RWPE1 (cell line): ENCODE measurements around the gene GSDME.

Experiments used
- CTCF ChIA-PET: fragments of 350-600 bp; sonication (Branson Sonifier 250); formaldehyde crosslinking; extraction: SDS; loops from one replicate; lab custom pipeline; 2021; lab: Yijun Ruan, JAX
- POLR2A ChIA-PET: fragments of 400-600 bp; formaldehyde crosslinking; extraction: SDS; loops from one replicate; lab custom pipeline; 2020; ENCODE audit warnings: antibody characterized with exemption; ENCODE audit not compliant: low non-redundant PET; lab: Yijun Ruan, JAX
- DNase-seq: peaks from one replicate; pipeline ENCODE4 v3.0.0; 2012; ENCODE audit warnings: low spot score
- H3K27ac ChIP-seq: fragments of 450-650 bp; 2 replicates; pipeline ENCODE4 v1.5.1; 2017
- CTCF ChIP-seq: fragments of 450-650 bp; conservative IDR thresholded peaks from 2 replicates; pipeline ENCODE4 v1.5.1; 2017; ENCODE audit warnings: low read depth, mild to moderate bottlenecking

Gene GSDME

GRCh38 chr7:24670782-24671181 lies 86.5 kb downstream of the GSDME start:
- no peak for TF ChIP-seq CTCF
- CTCF ChIA-PET, result no interaction called here

GRCh38 chr7:24669971-24670591 lies 87.2 kb downstream of the GSDME start:
- DNase-seq, result no peak
- H3K27ac ChIP-seq, result no peak overlapping the region
- CTCF ChIA-PET, result interaction anchor here (0.6 to 1.1 kb wide), 2 partner anchors 94 to 428 kb away, joined by 5 read pairs; no protein-coding TSS in a partner anchor
- POLR2A ChIA-PET, result no interaction called here
- no peak for TF ChIP-seq CTCF

More at GRCh38 chr7:24670782-24671181, 86.5 kb downstream of the GSDME start:
- POLR2A ChIA-PET, result no interaction called here
- no peak overlapping the region for H3K27ac ChIP-seq
- DNase-seq, result no peak

- CTCF ChIA-PET, result interaction anchor here (0.6 to 1.1 kb wide), 2 partner anchors 93 to 429 kb away, joined by 5 read pairs; no protein-coding TSS in a partner anchor
- POLR2A ChIA-PET, result no interaction called here
- no peak for TF ChIP-seq CTCF
- no peak overlapping the region for H3K27ac ChIP-seq
- peak; percentile 57 for DNase-seq
These were observed 88.2 kb downstream of the GSDME start for GRCh38 chr7:24668927-24669635.

DNA sequence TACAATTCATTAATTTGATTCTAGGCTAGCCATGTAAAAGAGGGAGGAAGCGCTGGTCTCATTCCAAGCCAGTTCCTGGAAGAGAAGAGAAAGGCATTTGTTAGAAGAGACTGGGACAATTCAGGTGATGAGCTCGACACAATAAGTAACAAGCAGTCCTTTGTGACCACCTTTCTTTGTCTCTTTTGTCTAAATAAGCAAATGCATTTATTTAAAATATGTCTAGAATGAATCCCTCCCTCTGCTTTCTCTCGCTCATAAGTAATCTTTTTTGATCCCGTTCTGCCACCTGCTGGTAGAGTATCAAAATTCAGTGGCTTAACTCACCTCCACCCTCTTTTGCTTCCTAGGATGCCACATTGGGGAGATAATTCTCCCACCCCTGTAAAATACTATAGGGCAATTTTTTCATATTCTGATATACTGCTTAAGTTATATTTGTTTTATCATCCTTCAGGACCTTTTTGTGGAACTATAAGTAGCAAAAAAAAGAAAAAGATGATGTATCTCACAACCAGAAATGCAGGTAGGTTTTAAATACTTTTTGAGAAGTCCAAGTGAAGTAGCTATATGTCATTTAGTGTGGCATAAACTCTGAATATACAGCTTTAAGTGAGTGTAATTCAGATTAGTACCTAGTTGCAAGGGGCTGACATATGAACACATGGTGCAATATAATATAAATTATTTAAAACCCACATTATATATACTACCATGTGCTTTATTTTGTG lies 91.5 kb downstream of the GSDME start:
- TF ChIP-seq CTCF, result peak; percentile 81
- no peak overlapping the region for H3K27ac ChIP-seq
- POLR2A ChIA-PET, result no interaction called here
- peak; percentile 57 for DNase-seq
- CTCF ChIA-PET, result interaction anchor here (0.5 to 1.2 kb wide), 9 partner anchors 13 to 770 kb away, joined by 3 to 5 read pairs (median 3); no protein-coding TSS in a partner anchor

- no peak overlapping the region for H3K27ac ChIP-seq
- POLR2A ChIA-PET, result no interaction called here
- TF ChIP-seq CTCF, result no peak
- DNase-seq, result no peak
- CTCF ChIA-PET, result no interaction called here
These were observed 96.7 kb downstream of the GSDME start for GRCh38 chr7:24660546-24660945.

DNA sequence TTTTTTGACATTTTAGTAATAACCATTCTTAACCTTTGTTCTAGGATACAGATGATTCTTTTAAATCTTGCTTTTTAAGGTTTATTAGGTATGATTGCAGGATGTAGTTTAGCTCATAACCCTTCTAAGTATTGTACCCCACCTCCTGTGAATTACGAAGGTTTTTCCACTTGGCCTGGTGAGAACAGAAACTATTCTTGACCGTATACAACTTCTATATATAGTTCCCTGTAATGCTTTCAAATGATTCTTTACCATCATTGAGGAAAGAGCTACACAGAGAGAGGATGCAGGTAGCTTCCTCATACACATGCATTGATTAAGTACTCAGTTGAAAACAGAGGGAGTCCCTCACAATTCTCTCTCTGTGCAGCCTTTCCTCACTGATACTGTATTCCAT lies 97.8 kb downstream of the GSDME start:
- H3K27ac ChIP-seq, result no peak overlapping the region
- TF ChIP-seq CTCF, result no peak
- ChIA-PET POLR2A (no interaction called here), CTCF (no interaction called here)
- no peak for DNase-seq
